GM18951 (cell line): ENCODE data around the gene C2orf15.
"Not testable (repeated sequence)": the region's sequence is repeated elsewhere in the genome, so short reads cannot be mapped to it uniquely, and the experiment has no call there.

Experiments used
- POLR2A ChIP-seq: IDR thresholded peaks from 4 replicates; pipeline ENCODE4 v1.6.1; 2011; ENCODE audit warnings: mild to moderate bottlenecking; ENCODE audit not compliant: insufficient read length, insufficient read depth; ENCODE audit errors: extremely low read depth
- in situ Hi-C: fragments of 300-500 bp; cut with MboI; formaldehyde crosslinking; loops from one replicate; pipeline ENCODE4 v1.12.0; 2022; ENCODE audit warnings: low sequenced_read_pairs, mixed read lengths, inconsistent platforms; ENCODE audit not compliant: unreplicated experiment

Gene C2orf15, protein sequence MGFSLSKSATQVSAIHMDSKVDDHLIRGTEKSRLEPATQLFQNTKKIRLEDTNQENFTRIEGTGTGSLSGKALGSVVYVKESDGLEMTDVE

DNA sequence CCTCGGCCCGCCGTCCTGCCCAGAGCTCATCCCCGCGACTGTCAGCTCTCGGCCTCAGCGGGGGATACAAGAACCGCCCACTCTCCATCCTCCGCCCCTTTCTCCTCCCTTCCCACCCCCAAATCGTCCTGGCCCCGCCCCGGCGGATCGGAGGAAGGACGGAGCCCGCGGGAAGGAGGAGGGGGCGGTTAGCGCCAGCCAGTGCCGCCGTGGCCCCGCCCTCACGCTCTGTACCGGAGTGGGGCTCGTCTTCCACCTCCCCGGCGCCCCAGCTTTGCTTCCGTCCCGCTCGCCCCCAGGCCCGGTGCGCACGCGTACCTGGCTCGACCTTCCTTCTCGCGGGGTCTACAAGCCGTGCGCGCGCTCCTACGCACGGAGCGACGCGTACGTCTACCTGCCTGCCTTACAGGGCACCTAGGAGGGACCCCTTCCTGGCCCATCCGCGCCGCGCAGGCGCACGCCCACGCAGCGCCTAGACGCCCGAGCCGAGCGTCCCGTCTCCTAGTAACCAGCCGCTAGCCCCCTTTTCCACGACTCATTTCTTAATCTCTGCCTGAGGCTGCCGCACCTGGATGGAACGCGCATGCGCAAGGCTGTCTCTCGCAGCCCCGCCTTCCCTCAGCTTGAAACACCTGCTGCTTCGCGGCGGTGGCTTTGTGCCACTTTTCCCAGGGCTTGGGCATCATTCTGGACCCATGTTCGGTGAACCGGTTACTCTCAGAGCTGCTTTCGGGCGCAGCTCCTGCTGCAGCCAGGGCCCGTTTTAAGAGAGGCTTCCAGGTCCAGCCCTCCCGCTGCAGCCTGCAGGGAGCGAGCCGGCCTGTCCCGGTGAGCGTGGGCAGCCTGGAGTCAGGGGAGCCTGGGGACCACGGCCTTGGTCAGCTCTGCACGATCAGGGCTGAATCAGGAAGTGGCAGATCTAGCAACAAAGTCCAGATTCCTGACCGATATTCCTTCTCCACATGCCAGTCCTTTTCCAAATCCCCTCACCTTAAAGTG, at the start of gene C2orf15:
Gene C2orf15 (plus strand): TSS at position 598 of the 999 bp plus-strand sequence. CDS start 8,852 bp downstream, outside the sequence.
- in situ Hi-C loops, result no loop called here

DNA sequence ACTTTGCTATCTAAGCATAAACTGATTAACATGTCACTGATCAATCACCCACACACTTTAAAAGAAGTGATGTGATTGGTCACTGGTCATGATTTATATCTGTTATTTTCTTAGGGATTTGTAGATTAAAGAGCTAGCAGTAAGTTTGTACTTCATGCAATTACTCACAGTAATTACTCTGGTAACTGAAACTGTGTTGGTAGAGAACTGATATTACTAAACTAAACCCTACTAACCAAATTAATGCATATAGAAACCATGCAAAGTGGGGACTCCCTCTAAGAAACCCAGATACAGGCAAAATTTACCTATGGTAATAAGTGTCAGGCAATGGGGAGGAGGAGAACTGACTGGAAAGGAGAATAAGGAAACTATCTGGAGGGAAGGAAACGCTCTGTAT, 44.8 kb upstream of the C2orf15 start:
- in situ Hi-C loops, result no loop called here
- no peak for TF ChIP-seq POLR2A

More for the DNA sequence above, at the start of gene C2orf15:
- TF ChIP-seq POLR2A, result peak; percentile 94

DNA sequence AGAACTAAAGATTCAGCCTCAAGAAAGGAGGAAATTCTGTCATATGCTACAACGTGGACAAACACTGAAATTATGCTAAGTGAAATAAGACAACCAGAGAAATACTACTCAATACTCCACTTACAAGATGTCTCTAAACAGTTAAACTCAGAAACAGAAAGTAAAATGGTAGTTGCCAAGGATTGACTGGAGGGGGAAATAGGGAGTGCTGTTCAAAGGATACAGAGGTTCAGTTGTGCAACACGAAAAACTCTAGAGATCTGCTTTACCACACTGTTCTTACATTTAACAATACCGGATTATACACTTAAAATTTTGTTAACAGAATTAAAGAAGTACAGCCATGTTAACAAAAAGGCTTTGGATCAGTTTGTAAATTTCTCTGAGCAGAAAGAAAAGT, 39.8 kb upstream of the C2orf15 start:
- in situ Hi-C loops, result no loop called here
- no peak for TF ChIP-seq POLR2A

DNA sequence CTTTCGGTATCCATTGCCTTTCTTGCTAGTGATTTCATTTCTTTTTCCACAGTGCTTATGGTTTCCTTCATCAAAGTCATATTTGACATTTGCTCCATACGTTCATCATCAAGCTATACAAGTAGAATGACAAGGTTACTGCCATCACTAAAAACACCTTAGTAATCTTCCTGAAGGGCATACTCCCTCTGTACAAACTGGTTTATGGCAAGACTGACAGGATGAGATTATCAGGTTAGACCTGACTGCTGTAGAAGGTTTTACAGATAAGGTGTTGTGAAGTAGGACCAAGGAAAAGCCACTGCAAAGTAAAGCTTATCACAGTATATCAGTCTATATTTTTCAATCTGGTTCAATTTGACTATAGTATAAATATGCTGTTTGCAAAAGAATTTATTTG, 37.5 kb upstream of the C2orf15 start:
- in situ Hi-C loops, result no loop called here
- no peak for TF ChIP-seq POLR2A

DNA sequence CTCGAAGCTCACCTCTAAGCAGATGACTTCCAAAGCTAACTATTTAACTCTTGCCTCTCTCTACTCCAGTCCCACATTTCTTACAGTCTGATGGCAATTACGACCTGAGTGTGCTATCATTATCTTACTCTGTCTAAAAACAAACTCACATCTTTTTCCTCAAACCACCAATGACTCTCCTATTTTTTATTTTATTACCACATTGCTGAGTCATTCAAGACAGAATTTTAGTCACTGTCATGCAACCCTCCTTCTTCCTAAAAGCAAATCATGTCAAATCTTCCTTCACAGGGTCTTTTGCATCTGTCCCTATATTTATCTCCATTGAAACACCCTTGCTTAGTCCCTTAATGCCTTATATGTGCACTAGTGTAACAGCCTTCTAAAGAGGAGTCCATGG, 34.6 kb upstream of the C2orf15 start:
- in situ Hi-C loops, result no loop called here
- TF ChIP-seq POLR2A, result no peak

DNA sequence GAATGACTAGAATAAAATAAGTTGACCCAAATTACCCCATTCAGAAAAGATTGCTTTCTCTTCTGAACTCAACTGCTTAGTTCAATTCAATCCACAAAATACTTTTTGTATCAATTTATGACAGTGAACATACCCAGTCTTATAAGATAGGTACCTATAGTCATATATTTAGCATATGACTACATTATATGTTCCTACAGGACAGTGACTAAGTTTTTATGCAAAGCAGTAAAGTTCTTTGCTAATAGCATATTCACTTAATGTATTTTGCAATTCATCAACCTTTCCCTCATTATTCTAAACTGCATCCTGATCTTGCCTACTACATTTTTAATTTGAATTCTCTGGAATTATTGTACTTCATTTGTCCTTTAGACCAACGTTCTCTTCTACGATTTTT, 30.3 kb upstream of the C2orf15 start:
- no peak for TF ChIP-seq POLR2A
- in situ Hi-C loops, result no loop called here

DNA sequence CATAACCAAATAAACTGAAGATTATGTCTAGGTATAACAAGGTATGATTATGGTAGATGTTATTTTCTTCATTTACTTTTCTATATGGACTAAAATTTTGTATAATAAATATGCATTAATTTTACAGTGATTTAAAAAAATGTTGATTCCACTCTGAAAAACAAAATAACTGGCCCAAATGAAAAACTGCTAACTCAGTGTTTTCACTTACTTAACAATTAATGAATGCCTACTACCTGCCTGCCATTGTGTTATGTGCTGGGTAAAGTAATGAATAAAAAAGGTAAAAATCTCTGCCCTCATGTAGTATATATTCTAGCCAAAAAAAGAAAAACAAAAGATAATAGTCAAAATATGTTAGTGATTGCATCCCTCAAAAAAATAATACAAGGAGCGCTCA, 29.6 kb upstream of the C2orf15 start:
- TF ChIP-seq POLR2A, result no peak

DNA sequence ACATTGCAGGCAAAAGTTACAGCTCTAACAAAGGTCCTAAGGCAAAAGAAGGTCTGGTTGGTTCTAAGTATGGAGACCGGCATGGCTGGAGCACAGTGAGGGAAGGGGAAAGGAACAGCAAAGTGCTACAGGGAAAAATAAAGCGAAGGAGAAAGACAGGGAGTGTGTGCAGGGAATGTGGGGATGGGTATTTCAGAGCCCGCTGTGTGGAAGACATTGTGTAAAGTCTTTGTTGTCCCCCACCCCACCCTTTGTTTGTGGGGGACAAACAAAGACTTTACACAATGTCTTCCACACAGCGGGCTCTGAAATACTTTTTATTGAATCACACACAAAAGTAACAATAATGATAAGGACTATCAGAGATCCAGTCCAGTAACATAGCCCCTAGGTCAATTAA, 28.9 kb upstream of the C2orf15 start:
- no peak for TF ChIP-seq POLR2A
- in situ Hi-C loops, result no loop called here

More for the DNA sequence above, 29.6 kb upstream of the C2orf15 start:
- in situ Hi-C loops, result no loop called here

DNA sequence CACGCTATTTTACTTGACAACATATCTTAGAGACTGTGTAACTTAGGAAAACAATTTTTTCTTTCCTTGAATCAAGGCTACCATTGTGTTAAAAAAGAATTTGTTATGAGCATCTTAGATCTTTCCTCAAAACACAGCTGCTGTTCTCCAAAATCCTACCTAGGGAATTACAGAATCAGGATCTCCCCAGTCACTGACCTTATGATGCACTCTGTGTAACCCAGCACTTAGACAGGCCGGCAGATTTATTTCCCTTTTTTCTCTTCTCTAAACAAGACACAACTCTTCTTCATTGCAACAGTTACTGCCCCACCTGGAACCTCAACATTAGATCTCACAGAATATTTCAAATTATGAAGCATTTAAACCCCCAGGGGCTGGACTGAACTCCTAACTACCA, 13.5 kb upstream of the C2orf15 start:
- in situ Hi-C loops, result no loop called here
- TF ChIP-seq POLR2A, result no peak

DNA sequence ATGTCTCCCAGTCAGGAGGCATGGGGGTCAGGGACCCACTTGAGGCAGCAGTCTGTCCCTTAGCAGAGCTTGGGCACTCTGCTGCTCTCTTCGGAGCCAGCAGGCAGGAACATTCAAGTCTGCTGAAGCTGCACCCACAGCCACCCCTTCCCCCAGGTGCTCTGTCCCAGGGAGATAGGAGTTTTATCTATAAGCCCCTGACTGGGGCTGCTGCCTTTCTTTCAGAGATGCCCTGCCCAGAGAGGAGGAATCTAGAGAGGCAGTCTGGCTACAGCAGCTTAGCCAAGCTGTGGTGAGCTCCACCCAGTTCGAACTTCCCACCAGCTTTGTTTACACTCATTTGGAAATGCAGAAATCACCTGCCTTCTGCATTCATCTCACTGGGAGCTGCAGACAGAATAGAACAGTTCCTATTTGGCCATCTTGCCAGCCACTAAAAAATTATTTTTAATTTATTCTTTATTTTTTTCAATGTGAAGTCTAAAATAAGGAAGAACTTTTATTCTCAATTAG, 6.4 kb upstream of the C2orf15 start:
- in situ Hi-C loops, result not testable (repeated sequence)

DNA sequence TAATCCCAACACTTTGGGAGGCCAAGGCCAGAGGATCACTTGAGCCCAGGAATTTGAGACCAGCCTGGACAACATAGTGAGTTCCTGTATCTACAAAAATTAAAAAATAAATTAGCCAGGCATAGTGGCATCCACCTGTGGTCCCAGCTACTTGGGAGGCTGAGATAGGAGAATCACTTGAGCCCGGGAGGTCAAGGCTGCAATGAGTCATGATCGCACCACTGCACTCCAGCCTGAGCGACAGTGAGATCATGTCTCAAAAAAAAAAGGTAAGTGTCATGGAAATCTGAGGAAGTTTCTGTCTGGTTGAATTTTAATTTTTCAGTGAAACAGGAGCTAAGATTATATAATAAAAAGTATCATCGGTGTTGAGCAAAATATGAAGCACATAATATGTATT, 2.5 kb upstream of the C2orf15 start:
- no peak for TF ChIP-seq POLR2A
- in situ Hi-C loops, result no loop called here

DNA sequence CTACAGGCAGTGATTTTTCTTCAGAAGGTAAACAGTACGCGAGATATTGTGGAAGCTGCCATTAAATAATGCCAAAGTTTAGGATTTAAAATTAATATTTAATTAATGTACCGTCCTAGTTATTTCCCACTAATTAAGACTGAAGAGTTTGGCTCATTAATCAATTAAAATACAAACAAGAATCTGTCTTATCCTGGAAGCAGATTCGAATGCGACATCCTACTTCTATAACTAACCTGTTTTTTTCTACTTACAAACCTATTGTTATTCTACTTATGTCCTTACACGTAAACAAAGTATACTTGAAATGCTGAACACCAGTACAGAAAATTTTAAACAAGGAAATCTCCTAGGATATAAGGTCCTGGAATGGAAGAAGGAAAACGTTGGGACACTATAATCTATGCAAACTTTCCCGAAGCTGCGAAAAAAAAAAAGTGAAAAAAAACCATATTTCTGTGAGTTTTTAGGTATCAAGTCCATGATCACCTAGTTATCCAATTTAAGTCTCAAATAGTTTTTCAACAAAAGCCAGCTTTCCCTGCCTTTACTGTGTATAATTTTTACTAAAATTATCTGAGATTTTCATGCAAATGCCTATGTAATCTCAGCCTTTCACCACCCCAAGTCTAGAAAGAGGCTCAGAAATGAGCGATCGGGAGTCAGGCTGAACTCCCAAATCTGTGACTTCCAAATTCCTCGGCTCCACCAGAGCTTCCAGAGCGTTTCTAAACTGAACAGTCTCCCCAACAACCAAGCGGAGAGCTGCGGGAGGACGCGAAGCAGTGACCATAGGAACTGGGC, 1.2 kb upstream of the C2orf15 start:
- in situ Hi-C loops, result no loop called here
- TF ChIP-seq POLR2A, result no peak

DNA sequence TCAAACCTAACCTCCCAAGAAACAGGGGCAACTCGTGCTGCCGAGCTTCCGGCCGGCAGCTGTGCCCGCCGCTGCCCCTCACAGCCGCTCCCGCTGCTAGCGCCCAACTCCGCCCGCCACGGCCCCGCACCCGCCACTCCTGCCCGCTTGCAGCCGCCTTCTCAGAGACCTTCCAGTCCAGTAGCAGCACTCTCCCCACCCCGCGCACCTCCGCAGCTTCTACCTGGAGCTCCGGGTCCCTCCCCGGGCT, 722 bp upstream of the C2orf15 start:
- TF ChIP-seq POLR2A, result no peak
- in situ Hi-C loops, result no loop called here
